GM20431 (cell line): ENCODE data around the gene SPAG16.

Experiments used
- in situ Hi-C: fragments of 300-500 bp; cut with MseI, MboI; formaldehyde crosslinking; loops from one replicate; pipeline ENCODE4 v1.15.0; 2020; ENCODE audit warnings: low sequenced_read_pairs; ENCODE audit not compliant: unreplicated experiment

Gene SPAG16

DNA sequence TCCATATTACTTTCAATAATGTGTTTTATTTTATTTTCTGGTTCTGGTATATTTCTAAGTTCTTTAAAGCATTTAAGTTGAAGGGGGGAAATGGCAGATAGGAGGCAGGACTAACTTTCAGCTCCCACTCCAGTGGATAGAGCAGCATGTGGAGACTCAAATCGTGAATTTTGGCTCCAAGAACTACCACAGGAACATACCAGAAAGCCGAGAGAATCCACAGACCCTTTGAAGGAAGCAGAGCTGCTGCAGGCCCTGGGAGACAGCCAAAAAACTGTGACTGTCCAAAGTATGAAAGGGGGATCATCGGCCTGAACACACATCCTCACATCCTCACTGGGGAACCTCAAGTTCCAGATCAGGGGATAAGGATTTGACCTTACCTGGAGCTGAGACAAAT is 919.0 kb downstream of the SPAG16 start:
- in situ Hi-C loops, result no loop called here

GRCh38 chr2:214203744-214204289 is 919.6 kb downstream of the SPAG16 start:
- in situ Hi-C loops, result no loop called here

GRCh38 chr2:214215107-214215506 is 930.8 kb downstream of the SPAG16 start:
- in situ Hi-C loops, result no loop called here

- in situ Hi-C loops, result no loop called here
Measured at GRCh38 chr2:214217136-214217535, 932.9 kb downstream of the SPAG16 start.

DNA sequence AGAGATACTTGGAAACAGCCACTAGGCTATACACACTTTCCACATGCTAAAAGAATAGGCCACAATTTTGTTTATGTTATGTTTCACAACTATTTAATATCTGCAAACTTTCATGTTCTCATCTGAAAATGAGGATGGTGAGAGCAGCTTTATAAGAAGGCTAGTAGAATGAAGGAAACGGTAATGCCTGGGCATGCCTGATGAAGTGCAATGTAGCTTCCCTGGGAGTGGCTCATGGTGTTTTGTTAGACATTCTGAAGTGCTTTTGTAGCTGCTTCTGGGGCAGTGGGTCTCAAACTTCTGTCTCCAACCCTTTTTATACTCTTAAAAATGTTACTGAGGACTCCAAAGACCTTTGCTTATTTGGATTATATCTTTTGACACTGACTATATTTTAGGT is 933.3 kb downstream of the SPAG16 start:
- in situ Hi-C loops, result no loop called here

DNA sequence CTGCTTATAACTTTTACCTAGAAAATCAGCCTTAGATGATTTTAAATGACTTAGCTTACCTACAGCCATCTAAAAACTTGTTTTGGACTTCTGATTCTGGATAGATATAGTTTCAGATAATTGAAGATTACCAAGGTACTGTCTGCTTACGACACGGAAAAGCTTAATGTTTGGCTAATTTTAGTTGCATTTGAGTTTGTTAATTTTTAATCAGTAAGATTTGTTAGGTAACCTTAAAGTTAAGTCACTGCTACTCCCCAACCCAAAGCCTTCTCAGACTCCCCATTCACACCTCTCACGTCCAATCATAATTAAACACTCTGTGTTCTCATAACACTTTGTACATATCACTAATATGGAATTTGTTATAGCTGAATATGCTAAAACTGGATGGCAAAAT is 936.0 kb downstream of the SPAG16 start:
- in situ Hi-C loops, result no loop called here

- in situ Hi-C loops, result no loop called here
Measured at GRCh38 chr2:214226061-214226460, 941.8 kb downstream of the SPAG16 start.

DNA sequence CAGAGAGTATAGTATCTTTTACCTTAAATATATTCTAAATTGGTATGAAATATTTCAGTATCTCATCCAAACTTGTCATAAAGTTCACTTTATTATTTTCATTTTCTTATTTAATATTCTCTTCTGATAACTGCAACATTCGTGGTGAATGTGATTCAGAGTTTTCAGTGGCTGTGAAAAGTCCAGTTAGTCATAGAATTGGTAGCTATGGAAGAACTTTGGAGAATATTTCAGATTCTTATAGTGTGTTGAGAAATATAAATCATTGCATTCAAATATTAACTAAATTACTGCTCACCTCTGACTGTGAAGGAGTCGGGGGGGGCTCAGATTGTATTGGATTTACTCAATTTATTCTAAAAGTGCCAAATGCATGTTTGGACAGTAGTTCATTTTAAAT is 948.0 kb downstream of the SPAG16 start:
- in situ Hi-C loops, result no loop called here

DNA sequence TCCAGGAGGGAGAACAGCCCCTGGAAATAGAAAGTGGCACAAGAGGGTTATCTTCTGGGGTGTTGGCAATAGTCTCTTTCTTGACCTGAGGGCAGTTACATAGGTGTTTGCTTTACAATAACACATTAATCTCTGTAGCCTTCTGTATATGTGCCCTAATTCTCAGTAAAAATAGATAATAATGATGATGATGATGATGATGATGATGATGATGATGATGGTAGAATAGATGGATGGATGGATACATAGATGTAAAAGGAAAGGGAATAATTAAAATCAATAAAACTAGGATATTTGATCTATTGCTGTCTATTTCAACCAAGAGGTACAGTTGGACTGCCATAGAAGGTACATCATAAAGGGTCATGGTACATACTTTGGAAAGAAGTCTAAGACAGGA is 948.9 kb downstream of the SPAG16 start:
- in situ Hi-C loops, result no loop called here

DNA sequence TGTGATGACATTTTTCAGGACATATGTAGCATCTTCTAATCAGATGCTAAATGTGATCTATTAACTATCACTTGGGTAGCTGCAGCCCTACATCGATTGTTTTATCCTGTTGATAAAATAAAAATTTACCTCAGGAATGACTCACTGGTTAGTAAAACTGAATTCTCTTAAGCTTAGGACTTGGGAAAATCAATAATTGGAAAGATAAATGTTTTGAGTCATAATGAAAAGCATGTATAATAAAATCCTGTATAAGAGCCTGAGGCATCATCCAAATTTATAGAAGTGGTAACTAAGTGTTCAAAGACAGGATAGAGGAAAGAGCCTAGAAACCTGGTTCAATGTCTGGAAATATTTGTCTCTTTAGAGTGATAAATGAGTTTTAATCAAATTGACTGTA is 958.5 kb downstream of the SPAG16 start:
- in situ Hi-C loops, result no loop called here

DNA sequence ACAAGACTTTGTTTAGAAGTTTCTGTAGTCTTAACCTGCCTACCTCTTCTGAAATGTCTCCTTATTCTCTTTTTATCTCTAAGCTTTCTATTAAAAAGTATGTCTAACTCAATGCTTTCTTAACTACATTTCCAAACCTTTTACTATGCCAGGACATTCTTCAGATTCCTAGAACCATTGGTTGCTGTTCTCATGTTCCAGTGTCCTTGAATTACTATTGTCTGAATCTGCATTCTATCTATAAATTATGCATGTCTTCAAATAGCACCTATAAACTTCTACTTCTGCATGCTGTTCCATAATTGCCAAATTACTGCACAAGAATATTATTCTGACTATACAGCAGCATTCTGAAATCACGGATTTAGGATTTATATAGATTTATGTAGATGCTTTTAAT is 960.6 kb downstream of the SPAG16 start:
- in situ Hi-C loops, result no loop called here

DNA sequence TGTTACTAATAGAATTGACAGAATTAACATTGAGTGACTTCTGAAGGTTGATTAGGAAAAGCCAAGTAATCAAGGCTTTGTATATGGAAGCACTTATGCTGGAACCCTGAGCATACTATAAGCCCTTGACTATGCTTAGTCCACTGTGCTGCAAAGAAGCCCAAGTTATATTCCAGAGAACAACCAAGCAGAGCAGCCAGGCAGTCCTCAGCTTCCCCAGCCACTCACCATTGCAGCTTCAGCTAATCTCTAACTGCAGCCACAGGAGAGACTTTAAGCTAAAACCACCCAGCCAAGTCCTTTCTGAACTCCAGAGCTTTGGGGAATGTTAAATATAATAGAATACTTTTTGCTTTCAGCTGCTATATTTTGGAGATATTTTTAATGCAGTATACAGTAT is 962.2 kb downstream of the SPAG16 start:
- in situ Hi-C loops, result no loop called here

DNA sequence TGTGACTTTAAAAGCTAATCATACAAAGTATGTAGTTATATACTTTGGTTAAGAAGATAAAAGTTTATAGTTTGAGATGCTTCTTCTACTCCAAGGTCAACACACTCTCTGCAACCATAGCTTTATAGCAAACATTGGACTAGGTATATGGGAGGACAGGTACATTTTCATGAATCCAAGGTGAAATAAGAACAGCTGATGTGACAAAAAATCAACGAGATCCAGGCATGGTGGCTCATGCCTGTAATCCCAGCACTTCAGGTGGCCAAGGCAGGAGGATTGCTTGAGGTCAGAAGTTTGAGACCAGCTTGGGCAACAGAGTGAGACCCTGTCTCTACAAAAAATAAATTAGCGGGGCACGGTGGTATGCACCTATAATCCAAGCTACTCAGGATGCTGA is 963.3 kb downstream of the SPAG16 start:
- in situ Hi-C loops, result no loop called here

DNA sequence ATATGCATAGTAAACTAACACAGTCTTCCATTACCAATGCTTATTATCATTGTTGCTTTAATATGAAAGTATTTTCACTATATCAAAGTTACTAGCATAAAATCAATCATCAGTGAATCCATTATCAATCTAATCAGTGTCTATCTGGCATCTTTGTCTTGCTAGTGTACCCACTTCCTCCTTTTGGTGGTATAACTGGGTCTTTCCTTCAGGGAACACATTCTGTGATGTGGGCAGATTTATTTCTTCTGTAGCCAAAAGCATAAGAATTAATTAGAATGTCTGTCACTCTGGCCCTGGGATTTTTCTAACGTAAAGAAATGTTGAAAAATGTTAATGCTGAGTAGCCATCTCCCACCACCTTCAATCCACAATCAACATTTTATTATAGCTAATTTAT is 970.8 kb downstream of the SPAG16 start:
- in situ Hi-C loops, result no loop called here

DNA sequence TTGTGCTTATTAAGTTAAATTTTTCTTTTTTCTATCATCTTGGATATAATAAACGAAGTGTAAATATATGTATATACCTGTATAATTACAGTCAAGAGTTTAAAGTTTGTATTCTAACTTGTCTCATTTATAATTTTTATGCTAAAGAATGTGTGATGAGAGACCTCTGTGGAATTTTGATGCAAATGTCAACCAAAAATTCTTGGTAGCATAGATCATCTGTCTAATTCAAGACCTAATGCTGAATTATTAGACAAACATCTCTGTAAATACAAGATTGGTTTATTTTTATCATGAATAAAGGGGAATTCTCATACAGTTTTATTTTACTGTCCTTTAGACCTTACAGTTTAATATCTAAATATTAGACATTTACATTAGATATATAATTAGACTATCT is 977.4 kb downstream of the SPAG16 start:
- in situ Hi-C loops, result no loop called here

- in situ Hi-C loops, result no loop called here
Measured at GRCh38 chr2:214264171-214264570, 979.9 kb downstream of the SPAG16 start.

DNA sequence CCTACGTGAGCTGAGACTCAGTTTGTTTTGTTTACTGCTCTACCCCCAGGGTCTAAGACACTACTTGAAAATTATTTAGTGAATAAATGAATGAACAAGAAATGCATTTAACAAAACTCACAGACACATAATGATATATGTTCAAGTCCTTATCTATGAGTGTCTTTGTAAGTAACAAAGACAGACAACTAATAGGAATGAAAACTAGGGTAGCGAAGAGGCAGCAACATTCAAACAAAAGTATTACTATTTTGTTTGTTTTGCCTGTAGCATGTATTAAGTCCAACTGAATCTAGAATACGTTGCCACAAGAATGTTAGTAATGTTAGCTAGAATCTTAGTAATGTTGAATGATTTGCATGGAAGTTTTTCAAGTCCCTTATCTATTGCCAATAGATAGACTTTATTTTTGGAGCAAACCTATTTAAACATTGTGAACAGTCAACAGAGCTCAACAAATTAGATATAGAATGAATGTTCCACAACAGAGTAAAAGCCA is 981.8 kb downstream of the SPAG16 start:
- in situ Hi-C loops, result no loop called here

- in situ Hi-C loops, result no loop called here
Measured at GRCh38 chr2:214277880-214278279, 993.6 kb downstream of the SPAG16 start.

DNA sequence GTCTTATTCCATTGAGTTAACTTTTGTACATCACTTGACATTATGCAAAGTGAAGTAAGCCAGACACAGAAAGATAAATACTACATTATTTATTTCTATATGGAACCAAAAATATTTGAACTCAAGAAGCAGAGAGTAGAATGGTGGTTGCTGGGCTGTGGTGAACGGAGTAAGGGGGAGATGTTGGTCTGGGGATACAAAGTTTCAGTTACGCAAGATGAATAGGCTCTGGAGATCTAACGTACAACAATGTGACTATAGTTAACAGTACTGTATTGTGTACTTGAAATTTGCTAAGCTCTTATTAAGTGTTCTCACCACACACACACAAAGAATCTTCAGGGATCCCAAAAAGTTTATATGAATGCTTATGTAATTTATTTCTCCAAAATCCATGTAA is 1001.7 kb downstream of the SPAG16 start:
- in situ Hi-C loops, result no loop called here

- in situ Hi-C loops, result no loop called here
Measured at GRCh38 chr2:214293593-214293992, 1009.3 kb downstream of the SPAG16 start.

DNA sequence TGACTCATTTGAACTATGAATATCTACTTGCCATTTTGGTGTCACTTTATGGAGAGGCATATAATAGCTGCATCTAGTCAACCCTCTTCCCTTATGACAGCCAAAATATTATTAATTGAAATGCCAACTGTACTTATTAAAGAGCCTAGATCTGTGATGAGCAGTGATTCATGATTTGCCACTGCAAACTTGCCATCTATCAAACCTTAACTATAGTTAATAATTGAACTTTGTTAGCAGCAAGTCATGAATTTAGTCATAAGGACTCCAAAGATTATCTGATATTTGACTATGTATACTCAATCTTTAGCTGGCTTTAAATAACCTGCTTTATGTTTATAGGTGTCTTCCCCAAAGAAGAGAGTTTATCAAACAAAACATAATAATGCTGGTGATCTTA is 1010.2 kb downstream of the SPAG16 start:
- in situ Hi-C loops, result no loop called here

- in situ Hi-C loops, result no loop called here
Measured at GRCh38 chr2:214297423-214297822, 1013.2 kb downstream of the SPAG16 start.

DNA sequence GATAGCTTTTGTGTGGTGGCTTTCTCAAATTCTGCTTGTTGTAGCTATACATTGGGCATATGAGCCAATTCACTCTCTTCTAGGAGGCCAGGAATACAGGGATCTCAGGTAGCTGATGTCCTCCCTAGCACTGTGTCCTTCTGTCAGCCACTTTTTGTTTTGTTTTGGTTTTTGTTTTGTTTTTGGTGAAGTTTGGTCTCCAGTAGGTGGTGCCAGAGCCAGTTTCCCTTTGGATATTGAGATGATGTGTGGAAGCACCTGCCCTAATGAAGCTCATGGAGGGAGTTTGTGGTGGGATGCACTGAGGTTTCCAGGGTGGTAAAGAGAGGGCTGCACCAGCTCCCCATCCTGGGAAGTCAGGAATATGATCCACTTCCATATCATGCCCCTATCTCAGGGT is 1026.1 kb downstream of the SPAG16 start:
- in situ Hi-C loops, result no loop called here
